CD14-positive monocyte (primary cell): ENCODE results near the gene SOX21. TPM values are rescaled to one million over a fixed set of nuclear protein-coding genes. Genes with fewer than 3 reads are reported as not detected.

Experiments used
- DNase-seq, 3 donors: peaks; one replicate each; pipeline ENCODE4 v3.0.0-alpha.2; 2011 to 2022
- H2AFZ ChIP-seq: 2 replicates; pipeline ENCODE4 v1.6.0; 2012; ENCODE audit warnings: mild to moderate bottlenecking, low read depth, low read length, inconsistent platforms; ENCODE audit not compliant: insufficient read depth, poor library complexity, severe bottlenecking
- H3K27ac ChIP-seq, 2 donors: 1 replicate in 1 of 2; 2 replicates in 1 of 2; pipeline ENCODE4 v1.5.1; 2012 to 2013; ENCODE audit warnings: low read length in 2 of 2, control low read depth in 1 of 2, inconsistent platforms in 1 of 2, low read depth in 1 of 2, mild to moderate bottlenecking in 1 of 2
- H3K27me3 ChIP-seq, 2 donors: one replicate each; pipeline versions ENCODE4 v1.6.0 to v1.6.1; 2011 to 2013; ENCODE audit warnings: low read length in 2 of 2; ENCODE audit not compliant: control insufficient read depth in 2 of 2, insufficient read depth in 2 of 2
- H3K36me3 ChIP-seq, 2 donors: replicated peaks in 1 of 2; 1 replicate in 1 of 2; 2 replicates in 1 of 2; pipeline versions ENCODE4 v1.5.1 to v1.6.1; 2012 to 2013; ENCODE audit warnings: low read length in 2 of 2, control low read depth in 1 of 2, inconsistent platforms in 1 of 2, mild to moderate bottlenecking in 1 of 2; ENCODE audit not compliant: insufficient read depth in 2 of 2, control insufficient read depth in 1 of 2
- H3K4me1 ChIP-seq, 2 donors: 1 replicate in 1 of 2; 2 replicates in 1 of 2; pipeline versions ENCODE4 v1.5.1 to v1.6.1; 2012 to 2013; ENCODE audit warnings: low read length in 2 of 2, control low read depth in 1 of 2, inconsistent platforms in 1 of 2, mild to moderate bottlenecking in 1 of 2, moderate library complexity in 1 of 2; ENCODE audit not compliant: insufficient read depth in 2 of 2, control insufficient read depth in 1 of 2
- H3K4me2 ChIP-seq: replicated peaks from 2 replicates; pipeline ENCODE3; 2012; ENCODE audit warnings: low read length, moderate library complexity, mild to moderate bottlenecking; ENCODE audit not compliant: poor library complexity, severe bottlenecking; ENCODE audit errors: extremely low read depth
- H3K4me3 ChIP-seq, 3 experiments: fragments of 200-600 bp in 1 of 3; sonication (generic) in 1 of 3; replicated peaks in 1 of 3; 1 replicate in 2 of 3; 2 replicates in 1 of 3; pipeline ENCODE4 v1.5.1; 2011 to 2013; ENCODE audit warnings: low read length in 3 of 3, mild to moderate bottlenecking in 3 of 3, control low read depth in 2 of 3, low read depth in 2 of 3, inconsistent platforms in 1 of 3, moderate library complexity in 1 of 3
- H3K79me2 ChIP-seq: 2 replicates; pipeline ENCODE4 v1.6.0; 2012; ENCODE audit warnings: mild to moderate bottlenecking, control low read depth, inconsistent platforms, low read length, moderate library complexity; ENCODE audit not compliant: insufficient read depth
- H3K9ac ChIP-seq: 2 replicates; pipeline ENCODE4 v1.6.0; 2017; ENCODE audit warnings: low read length, mild to moderate bottlenecking; ENCODE audit not compliant: insufficient read depth, poor library complexity, severe bottlenecking
- H3K9me3 ChIP-seq, 2 donors: replicated peaks in 1 of 2; 1 replicate in 1 of 2; 2 replicates in 1 of 2; pipeline versions ENCODE4 v1.5.1 to v1.6.1; 2012 to 2013; ENCODE audit warnings: low read length in 2 of 2, control low read depth in 1 of 2; ENCODE audit not compliant: control insufficient read depth in 1 of 2, insufficient read depth in 1 of 2
- H4K20me1 ChIP-seq: 2 replicates; pipeline ENCODE4 v1.6.0; 2012; ENCODE audit warnings: mild to moderate bottlenecking, low read length, control low read depth, moderate library complexity; ENCODE audit not compliant: insufficient read depth
- H3K27ac Mint-ChIP-seq, 7 donors: one replicate each; pipeline ENCODE4 v1.8.0; 2020; ENCODE audit warnings: mild to moderate bottlenecking in 7 of 7, mixed read lengths in 7 of 7, moderate library complexity in 6 of 7, inconsistent platforms in 2 of 7
- H3K27me3 Mint-ChIP-seq, 3 donors: one replicate each; pipeline ENCODE4 v1.8.0; 2021 to 2022; ENCODE audit warnings: low read depth in 3 of 3, mild to moderate bottlenecking in 3 of 3, mixed read lengths in 3 of 3, moderate library complexity in 3 of 3, inconsistent platforms in 1 of 3
- H3K36me3 Mint-ChIP-seq, 2 donors: one replicate each; pipeline ENCODE4 v1.8.0; 2020; ENCODE audit warnings: mixed read lengths in 2 of 2, inconsistent platforms in 1 of 2, mild to moderate bottlenecking in 1 of 2
- H3K4me1 Mint-ChIP-seq: one replicate; pipeline ENCODE4 v1.8.0; 2020; ENCODE audit warnings: mild to moderate bottlenecking, mixed read lengths
- H3K4me3 Mint-ChIP-seq, 2 donors: one replicate each; pipeline ENCODE4 v1.8.0; 2020; ENCODE audit warnings: mild to moderate bottlenecking in 2 of 2, mixed read lengths in 2 of 2, moderate library complexity in 1 of 2
- H3K9me3 Mint-ChIP-seq, 7 donors: one replicate each; pipeline ENCODE4 v1.8.0; 2020 to 2022; ENCODE audit warnings: mixed read lengths in 7 of 7, mild to moderate bottlenecking in 6 of 7, moderate library complexity in 6 of 7, inconsistent platforms in 2 of 7
- CTCF ChIP-seq: fragments of 200-600 bp; IDR thresholded peaks from one replicate; pipeline ENCODE4 v1.8.0; 2022; ENCODE audit warnings: antibody characterized with exemption, mild to moderate bottlenecking
- WGBS: methylation state at CpG from one replicate; pipeline ENCODE4 v1.1.5; 2013; ENCODE audit warnings: missing lambda C conversion rate; ENCODE audit not compliant: insufficient coverage; 5-methylcytosine and 5-hydroxymethylcytosine counted together
- intact Hi-C, 2 donors: fragments of 100-400 bp; cut with micrococcal nuclease; formaldehyde crosslinking; loops; one replicate each; pipeline versions ENCODE4 v1.15.0 to v1.15.1; 2023
- polyA plus RNA-seq, 3 donors: library from polyadenylated mRNA; depleted of rRNA in 1 of 3; unstranded in 2 of 3; stranded (reverse) in 1 of 3; fragments of 300-500 nt in 2 of 3; fragments of >200 nt in 1 of 3; fragmentation: Illumina TruSeq in 2 of 3; gene quantifications; 1 replicate in 2 of 3; 2 replicates in 1 of 3; pipeline ENCODE4 v1.2.3, GENCODE V29; 2012 to 2021

The SOX21 gene
- polyA plus RNA-seq, 3 donors: not detected

DNA sequence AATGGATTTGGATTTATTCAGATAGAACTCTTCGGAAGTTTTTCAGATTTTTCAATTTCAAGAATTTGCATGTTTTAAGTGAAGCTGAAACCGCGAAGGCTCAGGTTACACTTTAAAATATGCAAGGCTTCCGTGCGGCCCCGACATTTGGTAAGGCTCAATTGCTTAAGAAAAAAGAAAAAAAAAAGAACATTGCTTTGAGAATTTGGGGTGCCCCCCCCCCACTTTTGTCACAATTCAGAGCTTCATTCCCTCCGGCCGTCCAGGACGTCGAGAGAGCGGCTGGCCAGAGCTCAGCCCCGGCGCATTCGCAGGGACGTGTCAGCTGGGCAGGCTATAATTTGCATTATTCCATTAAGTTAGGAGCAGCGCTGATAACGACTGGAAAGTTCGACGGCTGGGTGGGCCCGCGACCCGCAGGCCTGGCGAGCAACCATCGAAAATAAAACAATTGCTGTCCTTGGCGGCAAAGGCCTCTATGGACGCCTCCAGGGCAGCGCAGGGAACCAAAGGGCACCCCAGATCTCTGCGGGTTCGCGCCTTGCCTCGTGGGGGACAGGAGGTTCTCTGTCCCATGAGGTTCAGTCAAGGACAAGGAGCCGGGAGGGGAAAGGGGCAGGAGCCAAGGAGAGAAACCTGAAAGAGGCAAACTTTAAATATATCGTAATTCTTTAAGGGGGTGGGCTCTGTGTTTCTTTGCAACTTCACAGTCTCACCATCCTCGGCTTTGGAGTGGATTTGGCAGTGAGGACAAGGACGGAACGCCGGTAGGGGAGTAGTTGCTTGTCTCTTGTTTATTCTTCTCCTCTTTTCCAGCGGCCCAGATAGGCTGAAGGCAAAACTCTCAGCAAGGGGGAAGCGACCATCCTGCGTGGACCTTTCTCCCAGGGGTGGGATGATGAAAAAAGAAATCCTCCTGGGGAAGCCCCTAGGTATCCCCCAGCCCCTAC lies 7.0 kb downstream of the SOX21 start:
- Histone ChIP-seq H4K20me1 (no peaks in the 10 kb centered on the region), H3K9ac (no peak overlapping the region), H3K9me3 (peaks cover 2 to 43% of the 10 kb centered on the region in 2 donors), H2AFZ (no peak overlapping the region), H3K4me2 (no peak overlapping the region), H3K27ac (no peak overlapping the region), H3K79me2 (no peaks in the 10 kb centered on the region), H3K4me3 (no peak overlapping the region), H3K4me1 (peaks cover 4 to 7% of the 10 kb centered on the region in 2 donors), H3K27me3 (peaks cover 90 to 100% of the 10 kb centered on the region in 2 donors), H3K36me3 (no peaks in the 10 kb centered on the region)
- H3K36me3 Mint-ChIP-seq: peaks cover 0 to 9% of the 10 kb centered on the region in 2 donors
- intact Hi-C loops: no loop called here
- TF ChIP-seq CTCF: no peak
- H3K27me3 Mint-ChIP-seq: peaks cover 96 to 99% (median 97%) of the 10 kb centered on the region in 3 donors
- 12% methylated on average over 28 of the region's 40 CpGs for WGBS
- peaks cover 16% of the 10 kb centered on the region for H3K4me1 Mint-ChIP-seq
- DNase-seq: no peak
- H3K4me3 Mint-ChIP-seq: peak overlapping the region in 1 of 2 donors; percentile 76
- H3K27ac Mint-ChIP-seq: no peak overlapping the region
- peaks cover 0 to 26% (median 11%) of the 10 kb centered on the region in 7 donors for H3K9me3 Mint-ChIP-seq

- Histone ChIP-seq H3K79me2 (no peaks in the 10 kb centered on the region), H3K4me1 (peaks cover 4 to 7% of the 10 kb centered on the region in 2 donors), H3K36me3 (no peaks in the 10 kb centered on the region), H3K4me3 (no peak overlapping the region), H3K9ac (no peak overlapping the region), H2AFZ (no peak overlapping the region), H3K9me3 (peaks cover 2 to 41% of the 10 kb centered on the region in 2 donors), H3K27ac (no peak overlapping the region), H4K20me1 (no peaks in the 10 kb centered on the region), H3K4me2 (no peak overlapping the region), H3K27me3 (peaks cover 92 to 100% of the 10 kb centered on the region in 2 donors)
- H3K27me3 Mint-ChIP-seq: peaks cover 99 to 100% (median 100%) of the 10 kb centered on the region in 3 donors
- peaks cover 0 to 8% of the 10 kb centered on the region in 2 donors for H3K36me3 Mint-ChIP-seq
- peaks cover 13% of the 10 kb centered on the region for H3K4me1 Mint-ChIP-seq
- TF ChIP-seq CTCF: no peak
- H3K9me3 Mint-ChIP-seq: peaks cover 0 to 26% (median 11%) of the 10 kb centered on the region in 7 donors
- 0% methylated on average over 6 of the region's 24 CpGs for WGBS
- no peak for DNase-seq
- H3K27ac Mint-ChIP-seq: no peak overlapping the region
- intact Hi-C loops: no loop called here
- H3K4me3 Mint-ChIP-seq: peak overlapping the region in 1 of 2 donors; percentile 78
Measured at GRCh38 chr13:94704377-94705080, 7.8 kb downstream of the SOX21 start.
